Nucleus accumbens (tissue), 56 donors: ENCODE results near the gene SYNPO2.

Source experiments
- DNase-seq, 56 donors: peaks; one replicate each; lab custom pipeline; 2025; lab: John Stamatoyannopoulos, UW

Gene SYNPO2, protein sequence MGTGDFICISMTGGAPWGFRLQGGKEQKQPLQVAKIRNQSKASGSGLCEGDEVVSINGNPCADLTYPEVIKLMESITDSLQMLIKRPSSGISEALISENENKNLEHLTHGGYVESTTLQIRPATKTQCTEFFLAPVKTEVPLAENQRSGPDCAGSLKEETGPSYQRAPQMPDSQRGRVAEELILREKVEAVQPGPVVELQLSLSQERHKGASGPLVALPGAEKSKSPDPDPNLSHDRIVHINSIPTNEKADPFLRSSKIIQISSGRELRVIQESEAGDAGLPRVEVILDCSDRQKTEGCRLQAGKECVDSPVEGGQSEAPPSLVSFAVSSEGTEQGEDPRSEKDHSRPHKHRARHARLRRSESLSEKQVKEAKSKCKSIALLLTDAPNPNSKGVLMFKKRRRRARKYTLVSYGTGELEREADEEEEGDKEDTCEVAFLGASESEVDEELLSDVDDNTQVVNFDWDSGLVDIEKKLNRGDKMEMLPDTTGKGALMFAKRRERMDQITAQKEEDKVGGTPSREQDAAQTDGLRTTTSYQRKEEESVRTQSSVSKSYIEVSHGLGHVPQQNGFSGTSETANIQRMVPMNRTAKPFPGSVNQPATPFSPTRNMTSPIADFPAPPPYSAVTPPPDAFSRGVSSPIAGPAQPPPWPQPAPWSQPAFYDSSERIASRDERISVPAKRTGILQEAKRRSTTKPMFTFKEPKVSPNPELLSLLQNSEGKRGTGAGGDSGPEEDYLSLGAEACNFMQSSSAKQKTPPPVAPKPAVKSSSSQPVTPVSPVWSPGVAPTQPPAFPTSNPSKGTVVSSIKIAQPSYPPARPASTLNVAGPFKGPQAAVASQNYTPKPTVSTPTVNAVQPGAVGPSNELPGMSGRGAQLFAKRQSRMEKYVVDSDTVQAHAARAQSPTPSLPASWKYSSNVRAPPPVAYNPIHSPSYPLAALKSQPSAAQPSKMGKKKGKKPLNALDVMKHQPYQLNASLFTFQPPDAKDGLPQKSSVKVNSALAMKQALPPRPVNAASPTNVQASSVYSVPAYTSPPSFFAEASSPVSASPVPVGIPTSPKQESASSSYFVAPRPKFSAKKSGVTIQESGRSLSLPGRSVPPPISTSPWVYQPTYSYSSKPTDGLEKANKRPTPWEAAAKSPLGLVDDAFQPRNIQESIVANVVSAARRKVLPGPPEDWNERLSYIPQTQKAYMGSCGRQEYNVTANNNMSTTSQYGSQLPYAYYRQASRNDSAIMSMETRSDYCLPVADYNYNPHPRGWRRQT

DNA sequence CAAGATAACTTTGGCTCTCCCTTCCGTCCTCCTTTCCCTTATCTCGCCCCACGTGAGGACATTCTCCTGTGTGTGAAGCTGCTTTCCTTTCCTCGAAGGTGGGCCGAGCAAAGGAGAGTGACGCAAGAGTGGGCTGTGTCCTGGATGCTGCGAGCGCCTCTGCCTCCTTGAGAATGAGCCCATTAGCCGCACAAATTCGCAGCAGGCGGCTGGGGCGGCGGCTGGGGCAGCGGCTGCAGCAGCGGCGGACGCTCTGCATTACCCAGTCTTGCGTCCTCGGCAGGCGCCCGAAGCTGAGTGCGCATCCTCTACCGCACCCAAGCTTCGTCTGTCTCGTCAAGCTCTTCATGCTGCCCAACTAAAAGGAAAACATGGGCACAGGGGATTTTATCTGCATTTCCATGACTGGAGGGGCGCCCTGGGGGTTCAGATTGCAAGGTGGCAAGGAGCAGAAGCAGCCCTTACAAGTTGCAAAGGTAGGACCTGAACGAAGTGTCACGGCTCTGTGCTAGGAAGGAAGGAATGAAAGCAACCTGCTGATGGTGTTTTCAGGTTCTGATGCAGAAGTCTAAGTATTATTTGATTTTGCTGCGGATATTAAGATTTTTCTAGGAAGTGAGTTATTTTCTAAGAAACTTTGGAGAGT, at the start of gene SYNPO2:
Gene SYNPO2 (plus strand): TSS at position 189 of the 646 bp plus-strand sequence. CDS start 183 bp downstream, at position 372.
- DNase-seq: peak in 42 of 56 donors; percentile 3 to 63 (median 20)

DNA sequence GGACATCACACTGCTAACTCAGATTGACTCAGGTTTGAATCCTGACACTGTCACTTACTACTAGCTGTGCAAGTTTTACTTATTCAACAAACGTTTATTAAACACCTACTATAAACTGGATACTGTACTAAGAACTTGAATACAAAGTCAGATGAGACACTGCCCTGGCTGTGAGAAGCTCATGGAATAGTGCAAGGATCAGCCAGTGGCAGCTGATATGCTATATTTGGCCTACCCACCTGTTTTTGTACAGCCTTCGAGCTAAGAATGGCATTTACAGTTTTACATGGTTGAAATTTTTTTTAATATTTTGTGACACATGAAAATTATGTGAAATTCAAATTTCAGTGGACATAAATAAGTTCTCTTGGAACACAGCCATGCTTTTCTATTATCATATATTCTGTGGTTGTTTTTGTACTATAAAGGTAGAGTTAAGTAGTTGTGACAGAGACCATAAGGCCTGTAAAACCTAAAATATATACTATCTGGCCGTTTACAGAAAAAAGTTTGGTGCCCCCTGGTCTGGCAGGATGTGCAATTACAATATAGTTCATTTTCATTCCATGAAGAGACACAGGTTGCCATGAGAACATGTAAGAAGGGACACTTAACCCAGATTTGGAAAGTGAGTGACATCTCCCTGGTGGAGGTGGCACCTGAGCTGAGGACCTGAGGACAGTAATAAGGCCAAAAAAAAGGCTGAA, 49.3 kb upstream of the SYNPO2 start:
- DNase-seq: no peak

DNA sequence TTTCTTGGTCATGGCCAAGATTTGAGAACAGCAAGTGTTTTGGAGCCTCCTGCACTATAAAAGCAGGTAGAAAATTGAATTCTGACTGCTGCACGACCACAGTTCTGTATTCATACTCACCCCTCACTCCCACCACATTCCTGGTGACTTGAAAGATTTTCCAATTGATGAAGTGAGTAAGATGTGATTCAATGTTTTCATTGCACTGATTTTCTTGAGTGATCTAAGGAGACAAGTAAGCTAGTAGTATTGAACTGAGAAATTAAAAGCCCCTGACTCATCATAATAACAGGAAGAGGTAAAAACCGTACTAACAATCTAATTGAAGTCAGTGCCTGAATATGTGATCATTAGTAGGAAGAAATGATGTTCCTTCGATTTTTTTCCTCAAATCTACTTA, 46.6 kb upstream of the SYNPO2 start:
- peak in 2 of 56 donors; percentile 3 for DNase-seq

DNA sequence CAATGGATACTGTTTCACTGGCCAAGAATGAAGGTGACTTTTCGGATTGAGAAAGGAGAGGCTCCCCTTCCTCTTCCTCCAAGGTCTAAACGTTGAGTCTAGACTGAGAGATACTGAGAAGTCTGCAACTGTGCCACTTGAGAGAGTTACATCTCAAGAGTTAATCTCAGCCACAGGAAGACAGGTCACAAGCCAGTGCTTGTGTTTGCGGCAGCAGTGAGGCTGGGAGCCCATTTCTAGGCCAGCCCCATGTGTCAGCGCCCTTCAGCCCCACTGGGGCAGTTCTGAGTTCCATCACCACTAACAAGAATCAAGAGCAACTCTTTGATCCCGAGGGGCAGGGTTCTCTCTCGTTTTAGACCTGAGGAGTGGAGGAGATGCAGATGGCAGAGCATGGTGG, 45.4 kb upstream of the SYNPO2 start:
- DNase-seq: no peak

DNA sequence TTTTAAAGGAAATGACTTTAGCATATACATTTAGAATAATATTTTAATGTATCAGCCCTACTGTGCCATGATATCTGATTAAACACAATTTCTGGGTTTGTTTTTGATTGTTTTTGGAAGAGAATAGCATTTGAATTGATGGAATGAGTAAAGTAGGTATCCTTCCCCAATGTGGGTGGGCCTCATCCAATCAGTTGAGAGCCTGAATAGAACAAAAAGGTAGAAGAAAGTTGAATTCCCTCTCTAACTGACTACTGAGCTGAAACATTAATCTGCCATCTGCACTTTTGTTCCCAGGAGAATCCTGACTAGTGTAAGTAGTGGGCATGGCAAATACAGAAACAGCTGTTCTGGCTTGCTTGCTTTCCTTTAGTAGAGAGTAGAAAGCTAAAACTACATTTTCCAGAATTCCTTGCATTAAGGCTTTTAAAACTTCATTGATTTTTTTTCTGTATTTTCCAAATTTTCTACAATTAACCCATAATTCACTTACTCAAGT, 43.1 kb upstream of the SYNPO2 start:
- DNase-seq: no peak

DNA sequence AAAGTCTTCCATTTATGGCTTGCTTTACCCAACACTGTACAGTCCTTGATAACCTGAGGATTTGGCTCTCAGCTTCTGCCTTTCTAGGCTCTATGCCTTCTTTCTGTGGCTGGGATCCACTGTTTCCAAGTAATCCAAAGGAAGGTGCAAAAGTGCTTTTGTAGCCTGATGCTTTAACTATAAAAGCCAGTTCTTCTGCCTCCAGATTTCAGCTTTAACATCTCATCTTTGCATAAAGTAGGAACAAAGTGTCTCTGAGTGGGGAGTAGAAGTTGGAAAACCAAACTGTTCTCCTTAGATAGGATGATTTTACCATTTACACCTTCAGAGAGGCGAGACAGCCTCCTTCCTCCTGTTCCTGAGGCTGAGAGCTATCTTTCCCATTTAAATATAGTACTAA, 41.7 kb upstream of the SYNPO2 start:
- no peak for DNase-seq

DNA sequence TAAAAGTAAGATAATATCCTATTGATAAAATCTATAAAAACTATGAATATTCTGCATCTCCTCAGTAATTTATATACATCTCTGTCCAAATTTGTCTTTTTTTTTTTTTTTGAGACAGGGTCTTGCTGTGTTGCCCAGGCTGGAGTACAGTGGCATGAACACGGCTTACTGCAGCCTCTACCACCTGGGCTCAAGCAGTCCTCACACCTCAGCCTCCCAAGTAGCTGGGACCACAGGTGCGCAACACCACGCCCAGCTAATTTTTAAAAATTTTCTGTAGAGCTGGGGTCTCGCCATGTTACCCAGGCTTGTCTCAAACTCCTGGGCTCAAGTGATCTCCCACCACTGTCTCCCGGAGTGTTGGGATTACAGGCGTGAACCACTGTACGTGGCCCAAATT, 40.4 kb upstream of the SYNPO2 start:
- no peak for DNase-seq

DNA sequence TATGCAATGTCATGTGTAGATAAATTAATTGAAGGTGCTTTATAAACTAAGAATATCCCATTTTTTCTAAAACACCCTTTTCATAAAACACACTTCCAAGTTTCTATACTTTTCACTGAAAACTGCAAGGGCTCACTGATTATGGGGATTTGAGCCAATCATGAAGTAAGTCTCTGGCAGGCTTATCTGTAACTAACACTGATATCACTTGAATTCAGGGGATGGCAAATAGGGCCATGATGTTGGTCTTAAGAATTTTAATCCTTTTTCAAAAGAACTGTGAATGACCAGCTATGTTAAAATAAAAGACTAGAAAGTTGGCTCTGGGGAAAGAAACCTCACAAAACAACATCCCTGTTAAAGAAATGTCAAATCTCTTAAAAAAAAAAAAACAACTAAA, 39.8 kb upstream of the SYNPO2 start:
- DNase-seq: no peak

DNA sequence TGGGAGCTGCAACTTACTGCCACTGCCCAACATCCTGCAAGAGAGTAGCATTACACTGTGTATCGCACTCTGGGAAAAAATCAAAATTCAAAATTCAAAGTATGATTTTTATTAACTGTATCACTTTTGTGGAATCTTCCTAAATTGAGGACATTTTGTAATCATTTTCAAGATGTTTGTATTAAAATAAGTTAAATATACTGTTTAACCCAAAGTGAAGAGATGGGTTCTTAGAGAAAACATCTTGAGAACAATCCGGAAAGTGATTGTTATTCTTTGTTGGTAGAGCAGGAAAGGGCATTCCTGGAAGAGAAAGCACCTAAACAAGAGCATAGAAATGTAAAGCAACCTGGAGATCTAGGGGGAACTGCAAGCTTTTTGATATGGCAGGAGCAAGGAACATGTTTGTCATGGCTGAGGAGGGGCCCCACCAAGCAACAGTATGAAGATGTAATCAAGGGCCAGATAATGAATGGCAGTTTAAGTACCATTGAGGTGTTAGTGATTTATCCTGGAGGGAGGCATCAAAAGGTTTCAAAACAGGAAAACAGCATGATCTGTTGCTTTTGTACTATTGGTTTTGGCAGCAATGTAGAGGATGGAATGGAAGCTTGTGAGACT, 38.7 kb upstream of the SYNPO2 start:
- DNase-seq: no peak

DNA sequence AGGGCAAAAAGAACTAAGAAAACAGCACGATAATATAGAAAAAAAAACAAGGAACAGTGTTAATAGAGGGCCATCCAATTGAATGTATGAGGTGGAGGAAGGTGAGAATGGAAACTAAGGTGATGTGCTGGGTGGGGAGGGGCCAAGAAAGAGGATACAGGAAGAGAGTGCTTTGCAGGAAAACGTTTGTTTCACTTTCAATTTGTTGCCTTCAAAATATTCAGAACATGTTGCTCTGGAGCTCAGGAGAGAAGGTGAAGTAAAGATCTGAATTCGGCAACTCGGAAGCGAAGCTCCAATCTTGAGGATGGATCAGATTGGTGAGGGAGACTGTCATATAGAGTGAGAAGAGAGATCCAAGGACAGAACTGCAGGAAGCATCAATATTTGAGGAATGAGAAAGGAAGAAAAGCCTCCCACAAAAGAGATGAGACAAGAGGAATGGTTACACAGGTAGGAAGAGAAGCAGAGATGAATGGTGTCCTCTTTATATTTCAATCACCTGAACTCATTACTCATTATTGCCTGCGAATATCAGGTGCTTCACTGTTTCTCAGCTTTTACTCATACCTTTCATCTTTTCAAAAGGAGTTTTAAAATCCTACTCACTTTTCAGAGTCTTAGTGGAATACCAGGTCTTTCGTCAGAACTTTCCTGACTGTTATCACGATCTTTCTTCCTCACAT, 38.0 kb upstream of the SYNPO2 start:
- DNase-seq: no peak

DNA sequence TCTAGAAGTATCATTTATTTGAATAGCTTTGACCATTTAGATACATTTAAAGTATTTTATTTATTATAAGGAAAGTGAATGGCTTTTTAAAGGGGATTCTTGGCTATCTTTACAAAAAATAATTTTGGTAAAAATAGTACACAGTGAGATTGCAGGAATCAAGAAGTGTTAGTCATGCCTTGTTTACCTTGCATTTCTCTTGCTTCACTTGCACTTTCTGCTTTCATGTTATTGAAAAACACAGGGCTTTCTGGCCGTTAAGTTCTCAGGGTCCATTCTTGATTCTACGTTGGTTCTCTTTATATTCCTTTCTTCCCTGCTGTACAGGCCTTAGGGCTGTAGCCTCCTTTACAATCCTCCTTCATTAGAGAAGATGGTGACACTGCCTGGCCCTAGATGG, 30.9 kb upstream of the SYNPO2 start:
- no peak for DNase-seq

DNA sequence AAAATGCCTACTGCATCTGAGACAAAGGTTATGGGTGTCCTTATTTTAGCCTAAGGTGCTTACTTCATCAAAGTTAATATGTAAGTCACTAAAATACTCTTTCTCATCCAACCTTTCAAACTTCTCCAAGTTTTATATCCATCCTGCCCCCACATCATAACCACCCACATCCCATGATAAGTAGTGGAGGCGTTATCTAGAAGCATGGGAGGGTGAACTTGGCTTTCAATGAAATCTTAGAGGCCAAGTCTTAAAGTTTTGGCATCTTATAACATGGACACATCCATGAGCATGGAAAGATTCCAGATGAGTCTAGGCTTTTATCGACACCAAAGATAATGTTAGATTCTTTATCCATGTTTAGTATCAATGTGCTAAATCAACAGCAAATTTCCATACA, 29.9 kb upstream of the SYNPO2 start:
- no peak for DNase-seq

DNA sequence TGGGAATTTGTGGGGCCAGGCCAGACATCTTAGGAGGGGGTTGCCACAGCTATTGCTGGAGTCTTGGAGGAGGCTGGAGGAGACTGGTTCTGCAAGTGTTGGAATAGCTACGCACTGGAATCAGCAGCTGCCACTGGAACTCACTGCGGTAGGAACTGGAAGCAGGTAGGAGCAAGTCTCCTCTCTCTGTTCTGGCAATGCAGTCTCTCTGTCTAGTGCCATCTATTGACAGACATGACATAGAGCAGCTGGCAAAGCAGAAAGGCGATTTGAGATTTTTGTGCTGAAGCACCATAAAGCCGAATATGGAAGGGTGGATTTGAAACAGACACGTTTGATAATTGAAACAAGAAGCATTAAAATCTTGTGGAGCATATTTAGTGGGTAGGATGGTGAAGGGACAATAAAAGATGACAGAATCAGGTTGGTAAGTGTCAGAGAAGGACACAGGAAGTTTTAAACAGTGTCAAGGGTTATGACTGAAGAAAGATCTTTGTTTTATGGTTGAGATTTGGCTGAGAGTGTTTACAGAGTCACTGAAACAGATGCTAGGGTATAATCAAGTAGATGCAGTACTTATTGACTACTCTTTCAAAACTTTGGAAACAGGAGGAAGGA, 23.5 kb upstream of the SYNPO2 start:
- peak in 4 of 56 donors; percentile 1 to 3 (median 2) for DNase-seq

DNA sequence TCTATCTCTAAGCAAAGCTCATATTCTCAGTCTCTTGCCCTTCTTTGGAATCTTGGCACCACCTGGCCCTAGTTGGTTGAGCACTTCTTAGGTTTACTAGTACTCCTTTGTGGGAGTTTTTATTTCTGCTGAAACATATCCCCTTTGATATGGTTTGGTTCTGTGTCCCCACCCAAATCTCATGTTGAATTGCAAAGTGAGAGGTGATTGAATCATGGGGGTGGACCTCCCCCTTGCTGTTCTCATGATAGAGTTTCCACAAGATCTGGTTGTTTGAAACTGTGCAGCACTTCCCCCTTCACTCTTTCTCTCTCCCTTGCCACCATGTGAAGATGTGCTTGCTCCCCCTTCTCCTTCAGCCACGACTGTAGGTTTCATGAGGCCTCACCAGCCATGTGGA, 22.2 kb upstream of the SYNPO2 start:
- DNase-seq: no peak

DNA sequence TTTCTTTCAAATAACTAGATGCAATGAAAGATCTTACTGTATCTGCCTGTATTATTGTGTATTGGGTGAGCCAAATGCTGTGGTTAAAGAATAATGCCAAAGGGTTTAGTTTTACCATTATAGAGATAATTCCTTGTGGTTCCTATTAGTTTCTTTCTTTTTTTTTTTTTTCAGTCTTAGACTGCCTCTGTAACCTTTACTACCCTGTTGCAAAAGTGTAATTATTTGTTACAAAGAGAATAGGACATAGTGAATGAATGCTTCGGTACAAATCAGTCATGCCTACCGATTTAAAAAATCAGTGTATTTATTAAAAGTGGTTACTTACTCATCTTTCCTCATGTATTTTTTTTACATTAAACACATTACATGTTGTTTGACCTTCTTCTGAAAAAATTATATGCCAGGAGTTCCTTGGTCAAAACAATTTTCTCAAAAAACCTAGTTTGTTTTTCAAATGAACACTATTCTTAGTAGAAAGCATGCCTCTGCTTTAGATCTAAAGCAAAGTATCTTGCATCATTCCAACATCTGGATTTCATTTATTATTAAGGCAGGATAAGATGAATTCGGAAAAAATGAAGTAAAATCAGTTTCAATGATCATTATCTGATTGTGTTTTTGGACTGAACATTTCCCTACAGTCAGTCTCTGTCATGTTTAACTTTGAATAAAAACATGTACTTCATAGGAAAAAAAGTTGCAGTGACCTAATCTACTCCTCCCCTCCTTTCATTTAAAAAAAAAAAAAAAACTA, 21.2 kb upstream of the SYNPO2 start:
- DNase-seq: no peak

DNA sequence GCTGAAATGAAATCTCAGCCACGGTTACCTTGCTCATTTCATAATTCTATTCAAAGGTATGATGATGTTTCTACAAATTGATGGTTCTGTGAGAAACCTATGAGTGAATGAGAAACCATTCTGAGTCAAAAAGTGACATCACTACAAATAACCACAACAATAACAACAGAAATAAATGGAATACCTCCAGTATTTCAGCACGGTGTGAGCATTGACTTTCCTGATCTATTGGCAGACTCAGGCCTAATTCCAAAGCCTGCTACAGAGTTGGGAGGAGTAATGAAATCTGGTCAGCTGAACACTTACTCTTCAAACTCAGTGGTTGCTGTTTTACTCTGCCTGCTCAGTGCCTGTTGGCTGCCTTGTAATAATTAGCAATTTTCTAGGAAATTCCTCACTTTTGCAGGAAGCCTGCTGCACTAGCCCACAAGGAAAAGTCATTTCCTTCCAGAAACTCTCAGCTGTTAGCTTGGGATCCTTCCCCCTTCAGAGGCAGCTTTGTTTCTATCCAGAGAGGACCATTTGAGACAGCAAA, 18.8 kb upstream of the SYNPO2 start:
- DNase-seq: no peak

DNA sequence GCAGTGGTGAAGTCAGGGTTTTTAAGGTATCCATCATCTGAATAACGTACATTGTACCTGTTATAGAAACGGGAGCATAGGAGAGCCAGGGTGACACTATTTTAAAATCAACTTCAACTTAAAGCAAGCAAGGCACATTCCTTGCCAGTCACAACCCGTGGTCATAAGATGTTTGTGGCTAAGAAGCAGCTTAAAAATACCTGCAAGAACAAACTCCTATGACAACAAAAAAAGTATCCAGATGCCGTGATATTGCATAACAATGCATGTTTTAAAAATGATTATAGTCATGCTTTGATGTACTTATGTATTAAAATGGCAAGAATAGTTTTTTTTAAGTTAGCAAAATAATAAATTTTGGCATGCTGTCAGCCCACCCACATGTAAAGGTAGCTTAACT, 16.5 kb upstream of the SYNPO2 start:
- DNase-seq: no peak
